ENCODE results near the gene GPC6. TPM values are rescaled to one million over a fixed set of nuclear protein-coding genes. Genes with fewer than 3 reads are reported as not detected.

Gene GPC6
- polyA plus RNA-seq, 1 donor from 2014 or later, result 9.0 TPM

DNA sequence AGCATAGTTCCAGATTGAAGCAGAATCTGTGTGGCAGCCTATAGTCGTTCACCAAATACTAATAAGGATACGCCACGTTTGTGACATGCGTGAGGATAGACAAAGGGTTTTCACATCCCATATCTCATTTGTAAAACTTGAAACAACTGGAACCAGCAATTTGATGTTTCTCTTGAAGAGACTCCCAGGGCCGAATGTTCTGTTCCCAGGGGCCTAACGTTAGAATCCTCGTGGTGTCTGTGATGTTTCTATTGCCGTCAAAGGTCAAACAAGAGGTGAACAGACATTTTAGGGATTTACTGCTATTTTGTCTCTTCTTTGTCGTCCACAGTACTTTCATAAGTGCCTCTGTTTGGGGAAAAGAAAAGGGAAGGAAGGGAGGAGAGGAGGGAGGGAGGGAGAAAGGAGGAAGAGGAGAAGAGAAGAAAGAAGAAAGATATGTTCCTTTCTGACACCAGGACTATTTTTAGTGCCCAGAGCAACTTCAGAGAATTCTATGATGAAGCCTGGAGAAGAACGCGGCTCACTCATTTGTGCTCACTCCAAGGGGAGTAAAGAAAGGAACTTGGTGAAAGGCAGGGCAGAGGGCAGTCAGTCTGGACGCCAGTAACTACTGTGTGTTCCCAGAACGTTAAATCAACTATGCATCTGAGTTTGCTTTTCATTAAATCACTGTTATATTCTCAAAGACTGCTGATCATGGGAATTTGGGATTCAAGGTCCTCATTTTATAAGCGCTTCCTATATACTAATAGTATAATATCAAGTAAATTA lies 1098.3 kb downstream of the GPC6 start:
- Histone ChIP-seq H3K27ac (ENCODE audit: low read length) (no peak overlapping the region), H3K9me3 (ENCODE audit: low read length) (no peaks in the 10 kb centered on the region), H3K27me3 (ENCODE audit: insufficient read depth, low read depth, low read length) (no peaks in the 10 kb centered on the region), H3F3A (ENCODE audit: insufficient read depth, low read length, poor library complexity, severe bottlenecking) (no peaks in the 10 kb centered on the region), H4K20me1 (ENCODE audit: insufficient read depth) (no peaks in the 10 kb centered on the region), H3K4me2 (ENCODE audit: low read length) (no peak overlapping the region), H3K4me3 (ENCODE audit: low read length) (no peak overlapping the region), H3K9me2 (ENCODE audit: insufficient read depth, low read length) (no peaks in the 10 kb centered on the region), H3K79me2 (replicated peaks; ENCODE audit: insufficient read depth, low read length) (no peaks in the 10 kb centered on the region), H2AFZ (ENCODE audit: low read depth, low read length) (no peak overlapping the region), H3K36me3 (ENCODE audit: insufficient read depth, low read length) (no peaks in the 10 kb centered on the region), H3K9ac (ENCODE audit: low read length) (no peak overlapping the region)
- TF ChIP-seq, protein P1, sequence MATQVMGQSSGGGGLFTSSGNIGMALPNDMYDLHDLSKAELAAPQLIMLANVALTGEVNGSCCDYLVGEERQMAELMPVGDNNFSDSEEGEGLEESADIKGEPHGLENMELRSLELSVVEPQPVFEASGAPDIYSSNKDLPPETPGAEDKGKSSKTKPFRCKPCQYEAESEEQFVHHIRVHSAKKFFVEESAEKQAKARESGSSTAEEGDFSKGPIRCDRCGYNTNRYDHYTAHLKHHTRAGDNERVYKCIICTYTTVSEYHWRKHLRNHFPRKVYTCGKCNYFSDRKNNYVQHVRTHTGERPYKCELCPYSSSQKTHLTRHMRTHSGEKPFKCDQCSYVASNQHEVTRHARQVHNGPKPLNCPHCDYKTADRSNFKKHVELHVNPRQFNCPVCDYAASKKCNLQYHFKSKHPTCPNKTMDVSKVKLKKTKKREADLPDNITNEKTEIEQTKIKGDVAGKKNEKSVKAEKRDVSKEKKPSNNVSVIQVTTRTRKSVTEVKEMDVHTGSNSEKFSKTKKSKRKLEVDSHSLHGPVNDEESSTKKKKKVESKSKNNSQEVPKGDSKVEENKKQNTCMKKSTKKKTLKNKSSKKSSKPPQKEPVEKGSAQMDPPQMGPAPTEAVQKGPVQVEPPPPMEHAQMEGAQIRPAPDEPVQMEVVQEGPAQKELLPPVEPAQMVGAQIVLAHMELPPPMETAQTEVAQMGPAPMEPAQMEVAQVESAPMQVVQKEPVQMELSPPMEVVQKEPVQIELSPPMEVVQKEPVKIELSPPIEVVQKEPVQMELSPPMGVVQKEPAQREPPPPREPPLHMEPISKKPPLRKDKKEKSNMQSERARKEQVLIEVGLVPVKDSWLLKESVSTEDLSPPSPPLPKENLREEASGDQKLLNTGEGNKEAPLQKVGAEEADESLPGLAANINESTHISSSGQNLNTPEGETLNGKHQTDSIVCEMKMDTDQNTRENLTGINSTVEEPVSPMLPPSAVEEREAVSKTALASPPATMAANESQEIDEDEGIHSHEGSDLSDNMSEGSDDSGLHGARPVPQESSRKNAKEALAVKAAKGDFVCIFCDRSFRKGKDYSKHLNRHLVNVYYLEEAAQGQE (IDR thresholded peaks at IDR 0.05; ENCODE audit: borderline replicate concordance), result no peak
- TF ChIP-seq CTCF (IDR thresholded peaks at IDR 0.05; ENCODE audit: poor library complexity, severe bottlenecking) (no peak), EZH2 (IDR thresholded peaks at IDR 0.05; ENCODE audit: borderline replicate concordance, insufficient read depth, low read length, poor library complexity, severe bottlenecking) (no peak)

- Histone ChIP-seq H3K4me3 (ENCODE audit: low read length) (no peak overlapping the region), H3K27ac (ENCODE audit: low read length) (no peak overlapping the region), H3K9me2 (ENCODE audit: insufficient read depth, low read length) (no peaks in the 10 kb centered on the region), H3F3A (ENCODE audit: insufficient read depth, low read length, poor library complexity, severe bottlenecking) (no peaks in the 10 kb centered on the region), H3K4me2 (ENCODE audit: low read length) (no peak overlapping the region), H4K20me1 (ENCODE audit: insufficient read depth) (no peaks in the 10 kb centered on the region), H3K9ac (ENCODE audit: low read length) (no peak overlapping the region), H3K36me3 (ENCODE audit: insufficient read depth, low read length) (no peaks in the 10 kb centered on the region), H2AFZ (ENCODE audit: low read depth, low read length) (no peak overlapping the region), H3K27me3 (ENCODE audit: insufficient read depth, low read depth, low read length) (no peaks in the 10 kb centered on the region), H3K9me3 (ENCODE audit: low read length) (no peaks in the 10 kb centered on the region), H3K79me2 (replicated peaks; ENCODE audit: insufficient read depth, low read length) (no peaks in the 10 kb centered on the region)
- TF ChIP-seq EP300 (conservative IDR thresholded peaks at IDR 0.05; ENCODE audit: poor library complexity, severe bottlenecking), result no peak
- no peak for TF ChIP-seq SMC3 (conservative IDR thresholded peaks at IDR 0.05; ENCODE audit: poor library complexity)
- no peak for TF ChIP-seq RAD21 (conservative IDR thresholded peaks at IDR 0.05)
- TF ChIP-seq, protein P1 (IDR thresholded peaks at IDR 0.05; ENCODE audit: borderline replicate concordance), result no peak
- no peak for TF ChIP-seq POLR2AphosphoS5 (IDR thresholded peaks at IDR 0.05)
- TF ChIP-seq CTCF (IDR thresholded peaks at IDR 0.05; ENCODE audit: poor library complexity, severe bottlenecking), result no peak
- TF ChIP-seq TAF1 (IDR thresholded peaks at IDR 0.05; ENCODE audit: low read depth), result no peak
- TF ChIP-seq EZH2 (IDR thresholded peaks at IDR 0.05; ENCODE audit: borderline replicate concordance, insufficient read depth, low read length, poor library complexity, severe bottlenecking), result no peak
- no peak for TF ChIP-seq MXI1 (conservative IDR thresholded peaks at IDR 0.05; ENCODE audit: poor library complexity, severe bottlenecking)
These were observed 1099.0 kb downstream of the GPC6 start for GRCh38 chr13:94325650-94326049.

Measured in neural cell (in vitro differentiated cells).